AG04450 (cell line): ENCODE data around the gene BUD13. TPM values are rescaled to one million over a fixed set of nuclear protein-coding genes. Genes with fewer than 3 reads are reported as not detected.

ENCODE experiments used
- CTCF ChIA-PET: fragments of 300-600, 350-600 bp; formaldehyde crosslinking; extraction: SDS; loops from one replicate; lab custom pipeline; 2022; ENCODE audit warnings: antibody characterized with exemption, inconsistent platforms; lab: Charles Lee
- POLR2A ChIA-PET: fragments of 350-600 bp; formaldehyde crosslinking; extraction: SDS; loops from one replicate; lab custom pipeline; 2021; ENCODE audit warnings: antibody characterized with exemption, inconsistent platforms; lab: Yijun Ruan, JAX
- DNase-seq: peaks from one replicate; pipeline ENCODE4 v3.0.0-alpha.2; 2011; ENCODE audit warnings: low read depth, low spot score
- H3K27ac ChIP-seq: one replicate; pipeline ENCODE4 v1.5.1; 2012; ENCODE audit warnings: low read depth, low read length, control low read depth
- H3K27me3 ChIP-seq: one replicate; pipeline ENCODE4 v1.6.0; 2012; ENCODE audit warnings: low read length; ENCODE audit not compliant: control insufficient read depth, insufficient read depth
- H3K4me3 ChIP-seq: 2 replicates; pipeline ENCODE4 v1.5.1; 2011; ENCODE audit warnings: mild to moderate bottlenecking, low read depth, low read length, control low read depth
- H3K9me3 ChIP-seq: 2 replicates; pipeline ENCODE4 v1.5.1; 2012; ENCODE audit warnings: low read length; ENCODE audit not compliant: control insufficient read depth, insufficient read depth
- CTCF ChIP-seq: IDR thresholded peaks from 2 replicates; pipeline ENCODE4 v1.5.1; 2011; ENCODE audit warnings: low read depth, low read length, control low read depth, inconsistent platforms
- polyA plus RNA-seq: library from polyadenylated mRNA; depleted of rRNA; stranded (reverse); fragments of >200 nt; gene quantifications from 2 replicates; pipeline ENCODE4 v1.2.3, GENCODE V29; 2011

BUD13 gene
- polyA plus RNA-seq, 1 experiment, result 12.3 TPM

DNA sequence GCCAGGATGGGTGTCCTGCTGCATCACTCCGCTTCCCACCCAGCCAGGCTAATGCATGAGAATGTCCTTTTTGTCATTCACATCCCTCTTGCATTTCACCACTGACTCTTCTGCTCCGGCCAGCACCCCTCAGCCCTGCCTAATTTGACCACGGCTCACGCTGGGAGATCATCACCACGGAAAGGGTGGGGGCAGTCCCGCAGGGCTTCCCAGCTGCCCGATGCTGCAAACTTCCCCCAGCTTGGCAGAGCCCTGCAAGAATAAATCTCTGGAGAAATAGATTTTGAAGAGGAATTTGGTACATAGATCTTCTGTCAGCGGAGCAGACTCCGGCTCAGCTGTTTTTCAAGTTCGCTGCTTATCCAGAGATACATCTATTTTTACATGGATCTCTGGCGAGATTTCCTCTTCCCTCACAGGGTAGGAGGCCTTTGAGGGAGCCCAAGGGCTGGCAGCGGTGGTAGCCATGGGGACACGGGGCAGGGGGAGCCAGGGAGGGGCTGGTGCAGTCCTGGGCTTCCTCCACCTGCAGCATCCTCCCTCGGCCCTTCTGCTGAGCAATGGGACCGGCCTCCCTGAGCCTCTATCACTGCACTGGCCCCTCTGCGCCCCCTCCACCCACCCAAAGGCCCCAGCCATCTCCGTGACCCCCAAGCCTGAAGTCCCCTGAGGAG, 62.6 kb downstream of the BUD13 start:
- no peak for TF ChIP-seq CTCF
- H3K27ac ChIP-seq, result no peak overlapping the region
- ChIA-PET CTCF (no interaction called here), POLR2A (no interaction called here)
- H3K4me3 ChIP-seq, result no peak overlapping the region
- H3K9me3 ChIP-seq, result no peaks in the 10 kb centered on the region
- H3K27me3 ChIP-seq, result peaks cover 30% of the 10 kb centered on the region
- DNase-seq, result no peak

DNA sequence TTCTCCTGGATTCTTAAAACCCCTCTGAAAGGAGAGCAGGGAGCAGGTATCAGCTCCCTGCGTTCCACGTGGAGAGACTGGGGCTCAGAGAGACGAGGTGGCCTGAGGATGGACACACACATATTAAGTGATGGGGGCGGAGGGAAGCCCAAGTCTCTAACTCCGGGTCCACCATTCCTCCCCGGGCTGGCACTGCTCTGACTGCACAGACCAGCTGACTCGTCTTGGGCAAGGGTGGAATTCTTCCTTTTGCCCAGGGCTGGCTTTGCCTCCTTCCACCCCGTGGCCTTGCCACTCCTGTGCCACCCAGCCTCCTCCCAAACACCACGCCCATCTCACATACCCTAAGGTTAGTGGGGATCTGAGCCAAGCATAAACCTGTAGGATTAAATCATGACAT, 65.0 kb downstream of the BUD13 start:
- Histone ChIP-seq H3K27me3 (peaks cover 27% of the 10 kb centered on the region), H3K4me3 (no peak overlapping the region), H3K27ac (no peak overlapping the region), H3K9me3 (no peaks in the 10 kb centered on the region)
- TF ChIP-seq CTCF, result no peak
- no peak for DNase-seq
- ChIA-PET POLR2A (no interaction called here), CTCF (no interaction called here)

DNA sequence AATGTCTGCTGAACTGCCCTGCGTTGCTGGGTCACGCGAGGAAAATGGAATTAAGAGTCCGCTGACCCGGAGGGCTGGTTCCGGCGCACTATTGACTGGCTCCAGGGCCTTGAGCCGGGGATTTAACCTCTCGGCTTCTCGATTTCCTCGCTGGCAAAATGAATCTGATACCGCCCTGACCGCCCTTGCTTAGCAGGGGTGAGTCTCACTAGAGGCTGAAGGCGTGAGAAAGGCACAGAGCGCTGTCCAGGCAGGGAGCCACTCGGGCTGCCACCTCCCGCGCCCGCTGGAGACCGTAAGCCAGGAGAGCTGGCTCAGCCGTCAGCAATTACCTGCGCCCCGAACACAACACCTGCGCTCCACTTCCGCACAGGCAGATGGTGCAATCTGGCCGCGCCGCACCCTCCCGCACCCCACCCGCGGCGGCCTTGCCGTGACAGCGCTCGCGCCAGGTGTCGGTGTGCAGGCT, 65.6 kb downstream of the BUD13 start:
- no peak for TF ChIP-seq CTCF
- POLR2A ChIA-PET, result no interaction called here
- Histone ChIP-seq H3K27me3 (peaks cover 24% of the 10 kb centered on the region), H3K4me3 (no peak overlapping the region), H3K27ac (no peak overlapping the region), H3K9me3 (no peaks in the 10 kb centered on the region)
- DNase-seq, result no peak
- CTCF ChIA-PET, result no interaction called here

GRCh38 chr11:116703421-116703820, 69.4 kb downstream of the BUD13 start:
- Histone ChIP-seq H3K27me3 (peaks cover 24% of the 10 kb centered on the region), H3K27ac (no peak overlapping the region), H3K4me3 (no peak overlapping the region), H3K9me3 (no peaks in the 10 kb centered on the region)
- ChIA-PET POLR2A (no interaction called here), CTCF (interaction anchor here (3.5 kb wide), 1 partner anchor 12 kb away, joined by 16 read pairs; no protein-coding TSS in a partner anchor)
- no peak for TF ChIP-seq CTCF
- no peak for DNase-seq

GRCh38 chr11:116702772-116703385, 69.9 kb downstream of the BUD13 start:
- peaks cover 20% of the 10 kb centered on the region for H3K27me3 ChIP-seq
- no peak for DNase-seq
- TF ChIP-seq CTCF, result no peak
- no peak overlapping the region for H3K27ac ChIP-seq
- ChIA-PET POLR2A (no interaction called here), CTCF (interaction anchor here (3.5 kb wide), 1 partner anchor 11 kb away, joined by 16 read pairs; no protein-coding TSS in a partner anchor)
- H3K4me3 ChIP-seq, result no peak overlapping the region
- H3K9me3 ChIP-seq, result no peaks in the 10 kb centered on the region
